ENCODE results near the gene RAB1B. TPM values are rescaled to one million over a fixed set of nuclear protein-coding genes. Genes with fewer than 3 reads are reported as not detected.

Gene RAB1B
- total RNA-seq, 4 donors from 2014 or later: 46.3 to 95.3 (median 68.6) TPM

DNA sequence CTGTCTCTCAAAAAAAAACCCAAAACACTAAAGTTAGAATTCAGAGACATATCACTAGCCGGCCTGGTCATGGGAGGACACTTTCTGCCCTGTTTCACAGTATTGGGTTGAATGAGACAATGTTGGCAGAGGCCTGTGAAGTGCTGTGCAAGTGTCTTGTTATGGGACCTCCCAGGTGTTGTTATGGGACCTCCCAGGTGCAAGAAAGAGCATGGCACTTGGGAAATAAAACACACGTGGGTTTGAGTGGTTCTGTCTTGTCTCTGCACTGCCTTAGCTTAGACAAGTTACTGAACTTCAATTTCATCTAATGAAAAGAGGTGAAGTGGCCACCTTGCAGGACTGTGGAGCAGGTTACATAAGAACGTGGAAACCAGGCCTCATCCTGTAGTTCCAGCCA lies 28.9 kb upstream of the RAB1B start:
- TF ChIP-seq, protein P1, sequence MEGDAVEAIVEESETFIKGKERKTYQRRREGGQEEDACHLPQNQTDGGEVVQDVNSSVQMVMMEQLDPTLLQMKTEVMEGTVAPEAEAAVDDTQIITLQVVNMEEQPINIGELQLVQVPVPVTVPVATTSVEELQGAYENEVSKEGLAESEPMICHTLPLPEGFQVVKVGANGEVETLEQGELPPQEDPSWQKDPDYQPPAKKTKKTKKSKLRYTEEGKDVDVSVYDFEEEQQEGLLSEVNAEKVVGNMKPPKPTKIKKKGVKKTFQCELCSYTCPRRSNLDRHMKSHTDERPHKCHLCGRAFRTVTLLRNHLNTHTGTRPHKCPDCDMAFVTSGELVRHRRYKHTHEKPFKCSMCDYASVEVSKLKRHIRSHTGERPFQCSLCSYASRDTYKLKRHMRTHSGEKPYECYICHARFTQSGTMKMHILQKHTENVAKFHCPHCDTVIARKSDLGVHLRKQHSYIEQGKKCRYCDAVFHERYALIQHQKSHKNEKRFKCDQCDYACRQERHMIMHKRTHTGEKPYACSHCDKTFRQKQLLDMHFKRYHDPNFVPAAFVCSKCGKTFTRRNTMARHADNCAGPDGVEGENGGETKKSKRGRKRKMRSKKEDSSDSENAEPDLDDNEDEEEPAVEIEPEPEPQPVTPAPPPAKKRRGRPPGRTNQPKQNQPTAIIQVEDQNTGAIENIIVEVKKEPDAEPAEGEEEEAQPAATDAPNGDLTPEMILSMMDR (IDR thresholded peaks at IDR 0.05; ENCODE audit: low read depth): no peak

DNA sequence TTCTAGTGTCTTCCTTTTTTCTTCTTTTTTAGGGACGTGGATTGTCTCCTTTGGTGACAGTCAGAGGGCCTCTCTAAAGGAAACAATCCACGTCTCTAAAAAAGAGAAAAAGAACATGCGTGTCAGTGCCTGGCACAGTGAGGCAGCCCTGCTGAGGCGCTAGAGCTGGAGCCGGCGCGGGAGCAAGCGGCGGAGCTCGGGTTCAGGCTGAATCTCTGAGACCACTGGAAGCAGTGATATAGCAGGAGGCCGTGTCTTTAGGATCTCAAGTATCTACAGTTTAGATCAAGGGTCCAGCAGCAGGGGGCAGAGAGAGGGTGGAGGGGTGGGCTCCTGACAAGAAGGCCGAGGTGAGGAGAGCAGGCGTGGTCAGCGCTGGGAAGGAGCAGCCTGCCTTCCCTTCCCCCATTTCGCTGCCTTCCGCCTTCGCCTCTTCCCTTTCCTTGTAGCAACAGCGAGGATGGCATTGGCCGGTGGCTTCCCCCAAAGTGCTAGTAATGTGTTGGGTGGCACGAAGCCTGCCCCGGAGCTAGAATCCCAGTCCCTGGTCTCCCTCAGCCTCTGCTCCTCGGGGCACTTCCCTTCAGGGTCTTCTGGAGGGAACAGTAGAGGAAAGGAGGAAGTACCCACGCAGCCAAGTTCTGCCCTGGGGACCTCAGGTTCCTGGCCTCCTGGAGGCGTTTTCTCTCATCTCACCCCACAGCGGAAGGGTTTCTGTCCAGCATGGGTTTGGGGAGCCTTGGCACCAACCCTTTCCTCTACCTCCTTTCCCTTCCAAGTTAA lies 28.2 kb upstream of the RAB1B start:
- TF ChIP-seq, protein P1 (IDR thresholded peaks at IDR 0.05; ENCODE audit: low read depth): no peak

DNA sequence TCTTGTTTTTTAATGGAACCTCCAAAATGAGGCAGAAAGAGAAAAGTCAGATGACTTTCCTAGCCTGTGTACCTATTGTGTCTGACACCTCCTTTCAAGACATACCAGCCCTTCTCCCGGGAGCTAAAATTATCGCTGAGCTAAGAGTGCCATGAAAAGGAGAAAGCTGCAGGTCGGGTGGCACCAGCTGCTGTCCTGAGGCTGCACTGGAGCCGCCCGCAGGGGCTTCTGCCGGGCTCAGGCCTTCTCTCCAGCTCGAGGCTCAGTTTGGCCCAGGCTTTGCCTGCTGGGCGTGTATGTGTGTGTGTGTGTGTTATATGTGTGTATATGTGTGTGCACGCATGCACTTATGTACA lies 27.7 kb upstream of the RAB1B start:
- TF ChIP-seq, protein P1 (IDR thresholded peaks at IDR 0.05; ENCODE audit: low read depth): no peak

DNA sequence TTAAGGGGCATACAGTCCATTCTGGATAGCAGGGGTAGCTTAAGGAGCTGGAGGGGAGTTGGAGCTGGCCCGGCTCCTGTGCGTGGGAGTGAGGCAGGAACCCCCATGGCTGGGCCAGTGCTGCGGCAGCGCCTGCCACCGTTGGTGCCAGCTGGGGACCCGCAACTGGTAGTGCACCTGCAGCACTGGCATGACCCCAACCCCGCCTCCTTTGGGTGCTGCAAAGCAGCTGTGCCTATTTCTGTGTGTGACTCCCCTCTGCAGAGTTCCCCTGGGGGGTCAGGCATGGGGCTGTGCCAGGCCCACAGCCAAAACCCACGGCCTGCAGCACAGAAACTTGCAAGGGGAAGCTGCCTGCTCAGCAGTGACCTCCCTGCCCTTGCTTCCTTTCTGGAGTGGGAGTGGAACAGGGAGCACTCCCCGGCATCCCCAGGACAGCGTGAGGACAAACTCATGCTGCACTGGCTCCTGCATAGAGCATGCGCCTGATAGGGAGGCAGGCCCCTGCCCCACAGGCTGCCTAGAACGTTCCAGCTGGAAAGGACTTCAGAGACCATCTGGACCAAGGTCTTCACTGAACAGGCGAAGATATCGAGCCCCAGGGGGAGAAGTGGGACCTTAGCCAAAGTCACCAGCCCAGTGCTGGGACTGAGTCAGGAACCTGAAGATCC lies 26.2 kb upstream of the RAB1B start:
- TF ChIP-seq, protein P1 (IDR thresholded peaks at IDR 0.05; ENCODE audit: low read depth): no peak

DNA sequence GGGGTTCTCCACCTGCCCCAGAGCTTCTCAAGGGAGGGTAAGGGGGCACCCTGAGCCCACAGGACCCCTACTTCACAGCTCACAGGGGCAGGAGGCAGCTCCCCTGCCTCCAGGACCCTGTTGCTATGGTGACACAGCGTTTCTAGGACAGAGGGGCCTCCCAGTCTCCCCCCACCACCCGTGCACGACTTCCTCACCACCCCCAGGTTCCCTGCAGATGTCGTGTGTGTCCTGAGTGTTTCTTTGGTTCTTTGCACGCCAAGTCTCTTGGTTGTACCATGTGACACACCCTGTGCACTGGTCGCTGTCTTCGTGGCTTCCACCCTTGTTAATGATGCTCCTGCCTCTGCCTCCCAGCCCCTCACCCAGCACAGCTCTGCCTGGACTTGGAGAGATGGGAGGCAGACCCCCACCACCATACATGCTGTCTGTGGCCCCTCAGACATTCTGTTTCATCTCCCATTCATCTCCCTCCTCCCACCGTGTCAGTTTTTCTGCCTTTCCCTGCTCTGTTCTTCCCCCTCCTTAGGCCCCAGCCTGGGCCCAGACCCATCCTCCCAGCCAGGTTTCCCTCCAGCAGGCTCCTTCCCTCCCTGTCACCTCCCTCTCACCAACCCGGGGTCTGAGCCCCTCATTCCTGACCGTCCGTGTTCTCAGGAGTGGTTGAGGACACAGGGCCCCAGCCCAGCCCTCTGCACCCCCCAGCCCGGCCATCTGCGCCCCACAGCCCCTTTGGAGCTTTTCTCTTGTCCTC lies 24.5 kb upstream of the RAB1B start:
- TF ChIP-seq, protein P1 (IDR thresholded peaks at IDR 0.05; ENCODE audit: low read depth): no peak

DNA sequence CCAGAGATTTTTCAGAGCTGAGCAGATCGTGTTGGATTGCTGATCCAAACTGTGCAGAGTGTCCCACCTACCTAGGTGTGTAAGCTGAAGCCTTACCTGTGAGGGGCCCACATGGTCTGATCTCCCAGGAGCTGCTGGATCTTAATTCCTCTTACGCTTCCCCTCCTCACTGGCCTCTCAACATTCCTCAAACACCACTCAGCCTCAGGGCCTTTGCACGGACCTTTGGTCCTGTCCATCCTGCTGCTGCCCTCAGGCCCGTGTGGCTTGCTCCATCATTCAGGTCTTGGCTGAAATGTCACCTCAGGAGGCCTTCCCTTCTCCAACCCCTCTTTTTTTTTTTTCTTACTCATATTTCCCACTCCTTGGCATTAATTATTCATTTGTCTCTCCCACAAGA lies 21.1 kb upstream of the RAB1B start:
- TF ChIP-seq, protein P1 (IDR thresholded peaks at IDR 0.05; ENCODE audit: low read depth): no peak

DNA sequence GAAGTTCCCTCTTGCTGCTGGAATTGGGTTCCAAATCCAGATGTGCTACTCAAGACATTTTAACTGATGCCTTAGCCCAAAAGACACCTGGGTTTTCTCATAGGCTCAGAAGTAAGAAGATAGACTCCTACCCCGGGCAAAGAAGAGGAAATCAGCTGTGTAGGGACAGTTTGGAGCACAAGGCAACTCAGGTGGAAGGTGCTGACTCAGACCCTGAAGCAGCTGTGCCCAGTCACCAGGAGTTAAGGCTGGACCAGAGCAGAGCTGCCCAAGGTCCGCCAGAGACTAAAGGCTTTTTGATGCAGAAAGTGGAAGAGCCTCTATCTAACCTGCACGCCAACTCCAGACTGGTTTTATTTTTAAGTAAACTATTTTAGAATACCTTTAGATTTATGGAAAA lies 20.6 kb upstream of the RAB1B start:
- TF ChIP-seq, protein P1 (IDR thresholded peaks at IDR 0.05; ENCODE audit: low read depth): no peak
